ENCODE data around the gene MRGPRX4.

The MRGPRX4 gene

DNA sequence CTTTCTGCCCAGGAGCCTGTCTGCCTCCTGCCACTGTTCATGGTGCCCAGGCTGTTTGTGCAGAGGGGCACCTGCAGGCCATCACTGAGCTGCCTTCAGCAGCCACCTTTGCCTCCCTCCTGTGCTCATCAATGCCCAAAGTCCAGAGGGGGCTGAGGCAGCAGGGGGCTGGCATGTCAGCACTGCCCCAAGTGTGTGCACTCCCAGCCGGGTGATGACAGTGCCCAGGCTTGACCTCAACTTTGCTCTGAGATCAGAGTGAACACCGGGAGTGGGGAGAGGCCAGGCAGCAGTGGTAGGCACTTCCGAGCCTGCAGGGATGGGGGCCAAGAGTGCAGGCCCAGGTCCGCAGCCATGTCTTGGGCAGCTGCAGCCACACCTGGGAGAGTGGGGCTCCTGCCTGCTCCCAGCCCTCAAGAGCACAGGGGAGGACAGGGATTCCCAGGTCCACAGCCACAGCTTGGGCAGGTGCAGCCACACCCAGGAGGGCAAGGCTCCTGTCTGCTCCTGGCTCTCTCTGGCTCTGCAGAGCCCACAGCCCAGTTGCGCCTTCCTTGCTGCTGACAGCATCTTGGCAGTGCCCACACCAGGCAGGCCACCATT lies 48.7 kb downstream of the MRGPRX4 start:
- DNase-seq, result no peak

GRCh38 chr11:18222814-18223421 lies 50.3 kb downstream of the MRGPRX4 start:
- DNase-seq, result no peak

Data from activated gamma-delta T cell (primary cell).